H9 (cell line): ENCODE measurements around the gene ATP6V0B. TPM values are rescaled to one million over a fixed set of nuclear protein-coding genes. Genes with fewer than 3 reads are reported as not detected.

Experiments used
- DNase-seq: peaks from one replicate; pipeline ENCODE4 v3.0.0-alpha.2; 2017
- H2AFZ ChIP-seq: one replicate; pipeline ENCODE4 v1.6.1; 2013; ENCODE audit warnings: mild to moderate bottlenecking, low read length, control low read depth, moderate library complexity
- H2AK5ac ChIP-seq: 2 replicates; pipeline ENCODE4 v1.6.1; 2013; ENCODE audit warnings: low read length, control low read depth, mixed read lengths; ENCODE audit not compliant: insufficient read length
- H2BK120ac ChIP-seq: one replicate; pipeline ENCODE4 v1.6.1; 2013; ENCODE audit warnings: low read depth, mild to moderate bottlenecking, low read length, control low read depth, inconsistent platforms; ENCODE audit not compliant: poor library complexity, severe bottlenecking
- H2BK12ac ChIP-seq: 2 replicates; pipeline ENCODE4 v1.6.1; 2013; ENCODE audit warnings: low read length, control low read depth, mixed read lengths, low read depth; ENCODE audit not compliant: insufficient read length
- H2BK15ac ChIP-seq: 2 replicates; pipeline ENCODE4 v1.6.1; 2013; ENCODE audit warnings: low read depth, low read length, control low read depth
- H2BK20ac ChIP-seq: one replicate; pipeline ENCODE4 v1.6.1; 2013; ENCODE audit warnings: low read depth, mild to moderate bottlenecking, low read length, control low read depth, inconsistent platforms; ENCODE audit not compliant: poor library complexity, severe bottlenecking
- H2BK5ac ChIP-seq: 2 replicates; pipeline ENCODE4 v1.6.1; 2013; ENCODE audit warnings: low read length, control low read depth, mixed read lengths; ENCODE audit not compliant: insufficient read length
- H3K14ac ChIP-seq: 2 replicates; pipeline ENCODE4 v1.6.1; 2013; ENCODE audit warnings: low read length, control low read depth; ENCODE audit not compliant: insufficient read depth
- H3K18ac ChIP-seq: 2 replicates; pipeline ENCODE4 v1.6.1; 2013; ENCODE audit warnings: low read depth, mild to moderate bottlenecking, mixed read lengths, low read length, control low read depth; ENCODE audit not compliant: insufficient read length
- H3K23ac ChIP-seq: 2 replicates; pipeline ENCODE4 v1.6.1; 2013; ENCODE audit warnings: low read length, control low read depth, mixed read lengths, low read depth; ENCODE audit not compliant: insufficient read length
- H3K23me2 ChIP-seq: 2 replicates; pipeline ENCODE4 v1.6.1; 2013; ENCODE audit warnings: low read depth, mild to moderate bottlenecking, mixed read lengths, low read length, control low read depth; ENCODE audit not compliant: insufficient read length, poor library complexity, severe bottlenecking
- H3K27ac ChIP-seq: 2 replicates; pipeline ENCODE4 v1.5.1; 2013; ENCODE audit warnings: low read length, control low read depth, mixed read lengths, low read depth; ENCODE audit not compliant: insufficient read length
- H3K27me3 ChIP-seq: 2 replicates; pipeline ENCODE4 v1.6.1; 2013; ENCODE audit warnings: low read length, control low read depth, inconsistent platforms; ENCODE audit not compliant: insufficient read depth
- H3K4ac ChIP-seq: 2 replicates; pipeline ENCODE4 v1.6.1; 2013; ENCODE audit warnings: low read depth, mild to moderate bottlenecking, control low read depth, inconsistent platforms, low read length, moderate library complexity
- H3K4me1 ChIP-seq: 2 replicates; pipeline ENCODE4 v1.6.1; 2013; ENCODE audit warnings: low read length, control low read depth, inconsistent platforms; ENCODE audit not compliant: insufficient read depth
- H3K4me2 ChIP-seq: 2 replicates; pipeline ENCODE4 v1.6.1; 2013; ENCODE audit warnings: low read length, control low read depth, mixed read lengths; ENCODE audit not compliant: insufficient read length, insufficient read depth
- H3K56ac ChIP-seq: 2 replicates; pipeline ENCODE4 v1.6.1; 2013; ENCODE audit warnings: low read depth, mild to moderate bottlenecking, mixed read lengths, low read length, control low read depth; ENCODE audit not compliant: insufficient read length
- H3K79me1 ChIP-seq: 2 replicates; pipeline ENCODE4 v1.6.1; 2013; ENCODE audit warnings: low read depth, mild to moderate bottlenecking, moderate library complexity, low read length, control low read depth, inconsistent platforms; ENCODE audit not compliant: insufficient read depth, poor library complexity, severe bottlenecking
- H3K79me2 ChIP-seq: 2 replicates; pipeline ENCODE4 v1.6.1; 2013; ENCODE audit warnings: low read length, control low read depth, inconsistent platforms; ENCODE audit not compliant: insufficient read depth
- H3K9ac ChIP-seq: 2 replicates; pipeline ENCODE4 v1.6.1; 2013; ENCODE audit warnings: low read length, control low read depth, mixed read lengths; ENCODE audit not compliant: insufficient read length; ENCODE audit errors: extremely low read depth
- H3K9me3 ChIP-seq: one replicate; pipeline ENCODE4 v1.6.1; 2013; ENCODE audit warnings: low read depth, low read length, inconsistent platforms; ENCODE audit not compliant: control insufficient read depth
- H3T11ph ChIP-seq: one replicate; pipeline ENCODE4 v1.6.1; 2013; ENCODE audit warnings: mild to moderate bottlenecking, low read length, control low read depth, inconsistent platforms
- H4K20me1 ChIP-seq: one replicate; pipeline ENCODE4 v1.6.1; 2013; ENCODE audit not compliant: control insufficient read depth, insufficient read length, insufficient read depth
- H4K5ac ChIP-seq: 2 replicates; pipeline ENCODE4 v1.6.1; 2013; ENCODE audit warnings: low read depth, mild to moderate bottlenecking, mixed read lengths, low read length, control low read depth; ENCODE audit not compliant: insufficient read length
- H4K8ac ChIP-seq: replicated peaks from 2 replicates; pipeline ENCODE4 v1.6.1; 2013; ENCODE audit warnings: low read length, control low read depth, mixed read lengths, low read depth; ENCODE audit not compliant: insufficient read length
- H4K91ac ChIP-seq: 2 replicates; pipeline ENCODE4 v1.6.1; 2013; ENCODE audit warnings: low read depth, mild to moderate bottlenecking, moderate library complexity, mixed read lengths, low read length, control low read depth; ENCODE audit not compliant: insufficient read length
- H3K27ac Mint-ChIP-seq, 3 experiments: 2 replicates in 2 of 3; 3 replicates in 1 of 3; pipeline ENCODE4 v1.8.0; 2020 to 2021; ENCODE audit warnings: mixed read lengths in 3 of 3, mild to moderate bottlenecking in 1 of 3, moderate library complexity in 1 of 3
- H3K27me3 Mint-ChIP-seq: 2 replicates; pipeline ENCODE4 v1.8.0; 2021; ENCODE audit warnings: low read depth, mild to moderate bottlenecking, moderate library complexity, mixed read lengths
- H3K36me3 Mint-ChIP-seq, 3 experiments: 2 replicates in 2 of 3; 3 replicates in 1 of 3; pipeline ENCODE4 v1.8.0; 2020 to 2021; ENCODE audit warnings: low read depth in 3 of 3, mixed read lengths in 3 of 3; ENCODE audit not compliant: insufficient read depth in 1 of 3
- H3K4me1 Mint-ChIP-seq, 2 experiments: 2 replicates each; pipeline ENCODE4 v1.8.0; 2020; ENCODE audit warnings: mixed read lengths in 2 of 2
- H3K4me3 Mint-ChIP-seq, 2 experiments: 2 replicates in 1 of 2; 3 replicates in 1 of 2; pipeline ENCODE4 v1.8.0; 2020 to 2021; ENCODE audit warnings: mild to moderate bottlenecking in 2 of 2, mixed read lengths in 2 of 2, moderate library complexity in 1 of 2
- H3K9me3 Mint-ChIP-seq, 2 experiments: 2 replicates in 1 of 2; 3 replicates in 1 of 2; pipeline ENCODE4 v1.8.0; 2020; ENCODE audit warnings: mild to moderate bottlenecking in 2 of 2, mixed read lengths in 2 of 2, moderate library complexity in 1 of 2
- CTCF ChIP-seq: fragments of 200-600 bp; sonication (generic); conservative IDR thresholded peaks from 3 replicates; pipeline ENCODE4 v1.8.0; 2021; ENCODE audit warnings: antibody characterized with exemption, mild to moderate bottlenecking
- WGBS: extraction: QIAGEN DNeasy Blood & Tissue Kit; methylation state at CpG from one replicate; pipeline ENCODE4 v1.1.7; 2013; ENCODE audit warnings: missing lambda C conversion rate, low lambda C conversion rate, mixed read lengths; ENCODE audit not compliant: insufficient read length; ENCODE audit errors: extremely low coverage; 5-methylcytosine and 5-hydroxymethylcytosine counted together
- total RNA-seq: library from RNA; stranded (reverse); gene quantifications from 2 replicates; pipeline ENCODE4 v1.2.1, GENCODE V29; 2021

ATP6V0B gene
- total RNA-seq, 1 experiment from 2014 or later = 131 TPM

- H3K23ac ChIP-seq = no peak overlapping the region
- H3K4me1 ChIP-seq = no peaks in the 10 kb centered on the region
- H4K5ac ChIP-seq = no peak overlapping the region
- DNase-seq = no peak
- Mint-ChIP-seq H3K9me3 (no peaks in the 10 kb centered on the region), H3K27me3 (no peaks in the 10 kb centered on the region; the same call in 1 of the 2 replicates), H3K4me1 (peaks cover 26 to 34% of the 10 kb centered on the region in 2 experiments), H3K4me3 (peak overlapping the region; percentile 84 to 88), H3K36me3 (peaks cover 0 to 9% (median 7%) of the 10 kb centered on the region in 3 experiments; a peak in 6 of 7 replicates), H3K27ac (peak overlapping the region in 1 of 3 experiments; percentile 86; a peak in 2 of 7 replicates)
- H3K4ac ChIP-seq = no peak overlapping the region
- no peak overlapping the region for H2BK120ac ChIP-seq
- H3K27ac ChIP-seq = no peak overlapping the region
- H2BK20ac ChIP-seq = no peak overlapping the region
- H3K79me2 ChIP-seq = no peaks in the 10 kb centered on the region
- no CpG with 5 or more reads among the region's 3 CpGs for WGBS
- H3K4me2 ChIP-seq = peak overlapping the region; percentile 25
- no peak overlapping the region for H2BK12ac ChIP-seq
- TF ChIP-seq CTCF = no peak
- no peak overlapping the region for H2AFZ ChIP-seq
- no peaks in the 10 kb centered on the region for H3K79me1 ChIP-seq
- H2AK5ac ChIP-seq = no peak overlapping the region
- H2BK15ac ChIP-seq = no peak overlapping the region
- H3K23me2 ChIP-seq = peaks cover 10% of the 10 kb centered on the region
- H4K8ac ChIP-seq = no peak overlapping the region
- H2BK5ac ChIP-seq = no peak overlapping the region
- no peaks in the 10 kb centered on the region for H3K9me3 ChIP-seq
- H3K18ac ChIP-seq = no peak overlapping the region
- no peaks in the 10 kb centered on the region for H4K20me1 ChIP-seq
- H3K14ac ChIP-seq = no peak overlapping the region
- H3K56ac ChIP-seq = no peak overlapping the region
- H4K91ac ChIP-seq = no peak overlapping the region
- no peak overlapping the region for H3T11ph ChIP-seq
- H3K9ac ChIP-seq = no peak overlapping the region
- no peaks in the 10 kb centered on the region for H3K27me3 ChIP-seq
Observed at GRCh38 chr1:43945674-43946235, 29.0 kb upstream of the ATP6V0B start.
